NB4 (cell line): ENCODE results near the gene RMND5A.

Experiments
- DNase-seq: peaks from one replicate; pipeline ENCODE4 v3.0.0; 2010; ENCODE audit warnings: low read depth
- H3K4me3 ChIP-seq: one replicate; pipeline ENCODE4 v1.5.1; 2011; ENCODE audit warnings: mild to moderate bottlenecking, low read depth, low read length, moderate library complexity
- CTCF ChIP-seq: IDR thresholded peaks from one replicate; pipeline ENCODE4 v1.5.1; 2012; ENCODE audit warnings: low read depth, low read length
- MAX ChIP-seq: IDR thresholded peaks from 2 replicates; pipeline ENCODE4 v1.6.1; 2011; ENCODE audit warnings: low read depth, low read length
- MYC ChIP-seq: IDR thresholded peaks from 2 replicates; pipeline ENCODE4 v1.6.1; 2011; ENCODE audit warnings: low read depth, low read length
- POLR2A ChIP-seq: IDR thresholded peaks from 2 replicates; pipeline ENCODE4 v1.6.1; 2011; ENCODE audit warnings: mild to moderate bottlenecking; ENCODE audit not compliant: insufficient read length; ENCODE audit errors: extremely low read depth

Gene RMND5A

DNA sequence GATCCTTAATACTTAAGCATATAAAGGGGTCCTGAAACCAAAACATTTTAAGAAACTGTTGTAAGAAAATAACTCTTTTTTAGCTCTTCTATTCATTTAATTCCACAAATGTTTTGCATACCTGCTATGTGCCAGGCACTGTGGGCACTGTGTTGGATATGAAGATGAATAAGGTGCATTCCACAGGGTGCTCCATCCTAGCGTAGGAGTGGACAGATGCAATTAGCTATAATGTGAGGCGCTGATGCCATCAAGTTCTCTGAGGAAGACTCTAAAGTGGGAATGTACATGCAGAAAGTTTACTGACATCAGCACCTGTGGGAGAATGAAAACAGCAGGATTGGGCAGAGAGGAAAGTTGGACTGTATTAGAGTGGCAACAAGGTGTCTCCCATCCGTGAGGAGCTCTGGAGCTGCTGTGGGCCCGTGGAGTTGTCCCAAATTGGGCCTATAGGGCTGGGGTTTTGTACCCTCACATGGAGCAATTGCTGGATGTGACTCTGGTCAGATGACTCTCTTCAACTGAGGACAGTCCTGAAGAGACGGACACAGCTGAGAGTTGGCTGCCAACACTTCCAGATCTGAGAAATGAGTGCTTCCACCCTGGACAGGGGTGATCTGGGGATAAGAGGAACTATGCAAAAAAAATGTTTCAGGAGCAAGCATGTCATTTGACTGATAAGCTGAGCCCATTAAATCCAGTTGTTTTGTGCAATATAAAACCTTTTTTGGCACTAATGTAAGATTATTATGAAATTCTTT lies 48.3 kb downstream of the RMND5A start:
- no peak for TF ChIP-seq MYC
- DNase-seq, result no peak
- no peak overlapping the region for H3K4me3 ChIP-seq

GRCh38 chr2:86769838-86770237 lies 49.7 kb downstream of the RMND5A start:
- no peak overlapping the region for H3K4me3 ChIP-seq
- DNase-seq, result no peak
- TF ChIP-seq MAX (no peak), CTCF (no peak), MYC (no peak), POLR2A (no peak)

DNA sequence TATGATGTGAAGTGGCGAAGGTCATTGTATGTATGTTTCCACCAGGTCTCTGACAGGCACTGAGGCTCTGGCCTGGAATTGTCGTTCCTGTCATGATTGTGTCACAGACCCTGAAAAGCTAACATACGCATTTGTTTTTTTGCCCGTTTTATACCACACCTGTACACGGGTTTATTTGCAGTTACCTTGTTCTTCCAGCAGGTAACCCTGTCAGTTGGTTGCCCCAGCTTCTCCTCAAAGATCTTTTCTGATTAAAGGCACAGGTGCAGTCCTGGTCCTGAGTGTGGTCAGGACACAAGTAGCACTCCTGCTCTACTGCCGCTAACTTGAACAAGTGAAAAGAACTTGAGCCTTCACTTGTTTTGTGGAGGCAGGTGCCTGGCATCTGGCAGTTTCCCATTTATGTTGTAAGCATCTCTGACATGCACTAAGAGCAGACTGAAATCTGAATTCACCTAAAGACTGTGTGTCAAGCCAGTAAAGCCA lies 50.8 kb downstream of the RMND5A start:
- no peak for DNase-seq
- no peak for TF ChIP-seq CTCF

DNA sequence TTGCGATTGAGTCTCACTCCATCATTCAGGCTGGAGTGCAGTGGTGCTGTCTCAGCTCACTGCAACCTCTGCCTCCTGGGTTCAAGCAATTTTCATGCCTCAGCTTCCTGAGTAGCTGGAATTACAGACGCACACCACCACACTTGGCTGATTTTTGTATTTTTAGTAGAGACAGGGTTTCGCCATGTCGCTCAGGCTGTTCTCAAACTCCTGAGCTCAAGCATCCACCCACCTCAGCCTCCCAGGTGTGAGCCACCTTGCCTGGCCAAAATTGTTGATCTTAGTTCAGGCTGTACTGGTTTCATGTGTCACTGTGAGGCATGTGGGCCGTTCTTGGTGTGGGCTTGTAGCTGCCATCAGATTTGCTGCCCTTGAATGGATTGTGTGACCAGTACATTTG lies 52.5 kb downstream of the RMND5A start:
- no peak for DNase-seq

More for the DNA sequence above, 50.8 kb downstream of the RMND5A start:
- H3K4me3 ChIP-seq, result no peak overlapping the region

DNA sequence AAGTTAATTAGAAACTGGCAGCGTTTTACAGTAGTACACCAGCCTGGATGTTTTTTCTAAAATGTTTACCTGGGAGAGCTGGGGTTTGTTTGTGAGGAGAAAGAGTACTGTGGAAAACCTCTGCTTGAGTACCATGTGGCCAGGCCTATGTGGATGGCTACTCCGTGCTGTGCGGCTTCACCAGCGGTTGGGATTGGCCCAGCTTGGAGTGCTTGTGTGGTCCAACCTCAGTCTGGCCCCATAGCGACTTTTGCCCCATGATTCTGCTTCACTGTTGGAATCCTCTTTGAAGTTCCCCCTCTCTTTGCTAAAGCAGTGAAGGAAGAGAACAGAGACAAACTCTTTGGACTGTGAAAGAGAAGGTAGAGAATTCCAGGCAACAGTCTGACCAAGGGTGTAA lies 54.8 kb downstream of the RMND5A start:
- DNase-seq, result no peak
- H3K4me3 ChIP-seq, result no peak overlapping the region
- no peak for TF ChIP-seq CTCF
- no peak for TF ChIP-seq MAX
- TF ChIP-seq MYC, result no peak
- no peak for TF ChIP-seq POLR2A

More for the DNA sequence above, 52.5 kb downstream of the RMND5A start:
- H3K4me3 ChIP-seq, result no peak overlapping the region
- no peak for TF ChIP-seq MYC
- TF ChIP-seq MAX, result no peak
- TF ChIP-seq POLR2A, result no peak
- TF ChIP-seq CTCF, result no peak

DNA sequence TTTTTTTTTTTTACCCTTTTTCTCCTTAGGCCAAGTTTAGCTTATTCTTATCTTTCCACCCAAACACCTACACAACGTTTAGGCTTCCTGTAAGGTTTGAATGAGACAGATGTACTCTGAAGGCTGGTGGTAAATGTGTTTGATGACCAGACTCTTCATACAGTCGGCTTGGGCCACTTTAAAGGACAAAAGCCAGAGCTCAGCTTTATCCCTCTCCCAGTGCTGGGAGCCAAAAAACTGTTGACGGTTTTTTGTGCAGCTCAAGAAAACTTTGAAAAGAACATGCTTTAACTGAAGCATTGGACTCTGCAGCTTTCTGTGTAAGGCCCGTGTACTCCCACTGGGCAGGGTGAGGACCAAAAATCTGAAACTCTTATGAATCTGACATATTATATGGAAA lies 55.2 kb downstream of the RMND5A start:
- no peak for DNase-seq
- no peak overlapping the region for H3K4me3 ChIP-seq
- TF ChIP-seq CTCF (no peak), POLR2A (no peak), MYC (no peak), MAX (no peak)
